Fibroblast of skin of back (primary cell): Measurements from ENCODE around the gene CEACAM18. TPM values are rescaled to one million over a fixed set of nuclear protein-coding genes. Genes with fewer than 3 reads are reported as not detected.
"Not testable (repeated sequence)": the region's sequence is repeated elsewhere in the genome, so short reads cannot be mapped to it uniquely, and the experiment has no call there.

Experiments
- DNase-seq: peaks from one replicate; pipeline ENCODE4 v3.0.0-alpha.2; 2013
- polyA plus RNA-seq, 2 experiments: library from polyadenylated mRNA; unstranded; fragments of 120-200 nt; gene quantifications; one replicate each; pipeline ENCODE4 v1.2.1, GENCODE V29; 2013; ENCODE audit not compliant: insufficient read length in 2 of 2

CEACAM18 gene
- polyA plus RNA-seq (2013, experiment 1 of 2; ENCODE audit: insufficient read length) = not detected
- polyA plus RNA-seq (2013, experiment 2 of 2; ENCODE audit: insufficient read length) = not detected

- DNase-seq = no peak
These were observed at the start of gene CEACAM18 for GRCh38 chr19:51478381-51479234. Gene CEACAM18 (plus strand): TSS chr19:51478539.

DNA sequence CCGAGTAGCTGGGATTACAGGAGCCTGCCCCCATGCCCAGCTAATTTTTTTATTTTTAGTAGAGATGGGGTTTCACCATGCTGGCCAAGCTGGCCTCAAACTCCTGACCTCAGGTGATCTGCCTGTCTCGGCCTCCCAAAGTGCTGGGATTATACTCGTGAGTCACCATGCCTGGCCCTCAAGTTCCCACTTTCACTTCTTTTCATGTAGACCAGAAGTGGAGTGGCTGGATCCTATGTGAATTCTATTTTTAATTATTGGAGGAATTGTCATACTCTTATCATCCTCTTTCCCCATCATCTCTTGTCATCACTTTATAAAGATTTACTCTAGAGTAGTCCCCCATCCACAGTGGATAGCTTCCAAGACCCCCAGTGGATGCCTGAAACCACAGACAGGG, 48.1 kb upstream of the CEACAM18 start:
- no peak for DNase-seq

- no peak for DNase-seq
These were observed 47.2 kb upstream of the CEACAM18 start for GRCh38 chr19:51431124-51431523.

- no peak for DNase-seq
These were observed 45.3 kb upstream of the CEACAM18 start for GRCh38 chr19:51433043-51433442.

GRCh38 chr19:51434456-51434855, 43.9 kb upstream of the CEACAM18 start:
- DNase-seq = no peak

GRCh38 chr19:51439021-51439465, 39.3 kb upstream of the CEACAM18 start:
- no peak for DNase-seq

DNA sequence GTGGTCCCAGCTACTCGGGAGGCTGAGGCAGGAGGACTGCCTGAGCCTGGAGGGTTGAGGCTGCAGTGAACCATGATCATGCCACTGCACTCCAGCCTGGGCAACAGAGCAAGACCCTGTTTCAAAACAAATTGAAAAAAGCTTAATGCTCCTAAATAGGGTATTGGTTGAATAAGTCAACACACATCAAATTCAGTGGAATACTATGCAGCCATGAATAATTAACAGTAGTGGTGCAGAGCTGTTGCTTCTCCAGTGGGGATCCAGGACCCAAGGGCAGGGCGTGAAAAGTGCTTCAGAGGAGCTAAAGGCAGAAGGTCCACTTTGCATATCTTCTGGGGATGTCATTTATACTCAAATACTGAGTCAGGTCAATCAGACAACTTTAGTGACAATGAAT, 38.3 kb upstream of the CEACAM18 start:
- no peak for DNase-seq

- no peak for DNase-seq
These were observed 37.4 kb upstream of the CEACAM18 start for GRCh38 chr19:51440846-51441409.

DNA sequence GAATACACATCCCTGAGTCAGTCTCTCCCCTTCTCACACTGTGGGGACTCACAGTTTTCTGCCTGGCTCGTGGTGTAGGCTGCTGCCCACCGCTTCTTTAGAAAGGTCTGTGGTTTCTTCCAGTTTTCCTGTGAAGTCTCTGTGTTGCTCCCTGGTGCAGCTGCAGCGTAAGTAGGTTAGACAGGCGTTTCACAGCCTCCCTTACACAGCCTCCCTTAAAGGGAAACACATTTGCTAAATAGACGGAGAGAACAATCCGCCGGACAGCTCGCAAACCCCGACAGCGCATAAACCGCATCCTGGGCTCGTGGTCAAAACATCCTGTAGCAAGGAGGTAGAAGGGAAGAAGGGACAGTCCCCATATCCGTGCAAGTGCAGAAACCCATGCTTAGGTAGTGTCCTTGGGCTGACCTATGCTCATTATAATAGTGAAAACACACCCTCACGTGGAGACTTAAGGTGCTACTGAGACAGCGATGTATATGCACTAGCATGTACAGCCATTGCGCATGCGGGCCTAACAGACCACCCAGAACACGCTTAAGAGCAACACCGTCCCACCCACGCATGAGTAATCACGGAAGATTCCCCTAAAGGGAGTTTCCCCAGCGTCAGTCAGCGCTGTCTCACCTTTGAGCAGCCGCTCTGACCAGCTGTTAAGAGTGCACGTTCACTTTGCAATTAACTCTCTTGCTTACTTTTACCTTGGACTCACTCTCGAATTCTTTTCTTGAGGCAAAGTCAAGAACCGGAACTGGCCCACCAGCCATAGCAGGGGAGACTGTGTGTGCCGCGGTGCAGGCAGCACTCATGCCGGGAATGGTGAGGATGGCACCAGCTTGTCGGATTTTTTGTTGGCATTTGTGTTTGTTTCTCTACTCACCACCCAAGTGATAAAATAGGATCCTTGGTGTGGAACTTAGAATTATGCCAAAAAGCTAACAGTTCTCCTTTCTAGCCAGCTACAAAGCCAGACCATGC, 36.6 kb upstream of the CEACAM18 start:
- DNase-seq = no peak

DNA sequence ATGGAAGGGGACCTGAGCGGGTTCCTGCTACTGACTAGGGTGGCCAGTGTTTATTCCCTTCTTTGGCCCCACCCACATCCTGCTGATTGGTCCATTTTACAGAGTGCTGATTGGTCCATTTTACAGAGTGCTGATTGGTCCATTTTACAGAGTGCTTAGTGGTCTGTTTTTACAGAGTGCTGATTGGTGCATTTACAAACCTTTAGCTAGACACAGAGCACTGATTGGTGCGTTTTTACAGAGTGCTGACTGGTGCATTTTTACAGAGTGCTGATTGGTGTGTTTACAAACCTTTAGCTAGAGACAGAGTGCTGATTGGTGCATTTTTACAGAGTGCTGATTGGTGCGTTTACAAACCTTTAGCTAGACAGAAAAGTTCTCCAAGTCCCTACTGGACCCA, 30.8 kb upstream of the CEACAM18 start:
- DNase-seq = not testable (repeated sequence)

GRCh38 chr19:51448011-51448410, 30.3 kb upstream of the CEACAM18 start:
- no peak for DNase-seq

DNA sequence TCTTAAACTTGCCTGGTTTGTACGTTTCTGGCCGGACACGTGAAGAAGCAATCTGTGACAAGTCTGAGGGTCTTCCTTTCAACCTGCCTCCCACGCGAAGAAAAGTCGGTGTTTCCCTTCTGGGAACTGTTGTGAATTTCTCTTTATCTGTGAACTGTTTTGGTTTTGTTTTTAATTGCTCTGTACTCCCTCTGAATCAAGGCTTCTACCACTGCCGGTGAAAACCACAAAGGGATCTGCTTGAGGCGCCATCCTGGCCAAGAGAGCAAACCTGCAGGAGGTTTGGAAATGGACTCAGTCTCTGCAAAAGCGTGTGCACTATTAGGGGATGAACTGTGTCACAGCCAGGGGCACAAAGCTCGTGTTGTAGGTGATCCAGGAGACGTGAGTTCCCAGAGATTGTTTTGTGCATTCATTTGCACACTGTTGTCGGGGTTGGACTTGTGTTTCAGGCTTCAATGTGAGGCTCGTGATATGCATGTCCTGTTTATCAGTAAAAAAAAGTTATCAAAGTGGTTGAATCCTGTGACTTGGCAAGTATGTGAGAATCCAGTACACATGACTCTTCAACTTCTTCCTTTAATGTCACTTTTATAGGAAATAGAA, 29.8 kb upstream of the CEACAM18 start:
- DNase-seq = no peak

- DNase-seq = no peak
These were observed 27.5 kb upstream of the CEACAM18 start for GRCh38 chr19:51450730-51451307.

DNA sequence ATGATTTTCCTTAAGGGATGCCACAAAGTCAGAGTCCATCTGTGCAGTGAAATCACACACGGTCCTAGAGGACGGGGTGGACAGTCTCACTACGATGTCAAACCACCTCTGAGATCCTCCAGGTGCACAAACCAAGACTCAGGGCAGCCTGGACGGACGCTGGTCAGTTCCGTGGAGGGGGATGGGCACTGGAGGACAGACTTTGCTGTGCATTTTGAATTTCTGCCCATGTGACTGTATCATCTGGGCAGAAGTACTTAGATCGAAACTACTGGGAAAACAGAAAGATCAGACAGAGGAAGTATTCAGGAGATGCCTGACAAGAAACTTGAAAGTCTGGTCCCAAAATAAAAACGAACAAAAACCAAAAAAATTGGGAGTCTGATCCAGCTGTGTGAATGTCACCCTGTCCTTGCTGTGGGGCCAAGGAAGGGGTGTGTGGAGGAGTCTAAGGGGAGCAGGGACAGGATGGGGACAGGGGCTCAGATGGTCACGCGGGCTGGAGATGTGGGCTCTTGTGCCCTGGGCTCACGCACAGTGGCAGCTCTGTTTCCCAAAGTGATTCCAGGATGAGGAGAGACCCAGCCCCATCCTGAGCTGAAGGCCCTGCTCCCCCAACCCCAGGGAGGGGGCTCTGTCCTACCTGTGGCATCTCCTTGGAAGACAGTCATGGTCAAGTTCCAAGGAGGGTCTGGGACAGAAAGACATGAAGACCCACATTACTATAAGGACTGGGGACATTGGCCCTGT, 21.6 kb upstream of the CEACAM18 start:
- no peak for DNase-seq

GRCh38 chr19:51457351-51458013, 20.9 kb upstream of the CEACAM18 start:
- no peak for DNase-seq

DNA sequence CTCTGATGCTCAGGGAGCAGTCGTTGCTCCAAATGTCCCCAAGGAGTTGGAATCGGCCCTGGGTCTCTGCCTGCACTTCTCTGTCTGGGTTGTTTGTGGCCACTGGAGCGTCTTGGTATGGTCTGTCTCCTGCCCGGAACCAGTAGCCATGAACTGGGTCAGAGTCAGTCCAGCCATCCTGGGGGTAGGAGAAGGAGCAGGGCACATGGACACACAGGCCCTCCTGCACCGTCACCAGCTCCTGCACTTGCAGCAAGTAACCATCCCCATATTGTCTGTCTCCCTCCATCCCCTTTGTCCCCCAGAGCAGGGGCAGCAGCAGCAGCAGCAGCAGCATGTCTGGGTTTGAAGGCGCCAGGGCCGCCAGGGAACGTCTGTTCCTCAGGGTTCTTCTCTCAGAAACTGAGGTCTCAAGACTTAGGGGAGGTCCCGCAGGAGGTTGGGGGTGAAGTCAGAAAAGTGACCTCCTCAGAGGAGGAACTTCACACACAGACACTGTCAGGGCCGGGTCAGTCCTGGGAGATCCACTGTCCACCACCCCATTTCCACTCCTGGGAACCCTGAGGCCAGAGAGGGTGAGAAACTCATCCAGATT, 20.2 kb upstream of the CEACAM18 start, which contains the start of gene SIGLEC8:
SIGLEC8 (minus strand) TSS at position 404 of the 595 bp plus-strand sequence; CDS start at position 337, 67 bp downstream.
- no peak for DNase-seq

- no peak for DNase-seq
These were observed 19.3 kb upstream of the CEACAM18 start for GRCh38 chr19:51458899-51459505.

GRCh38 chr19:51460164-51460992, 18.0 kb upstream of the CEACAM18 start:
- no peak for DNase-seq
